ENCODE data around the gene FAN1.
"Not testable (repeated sequence)": the region's sequence is repeated elsewhere in the genome, so short reads cannot be mapped to it uniquely, and the experiment has no call there.

Gene FAN1

DNA sequence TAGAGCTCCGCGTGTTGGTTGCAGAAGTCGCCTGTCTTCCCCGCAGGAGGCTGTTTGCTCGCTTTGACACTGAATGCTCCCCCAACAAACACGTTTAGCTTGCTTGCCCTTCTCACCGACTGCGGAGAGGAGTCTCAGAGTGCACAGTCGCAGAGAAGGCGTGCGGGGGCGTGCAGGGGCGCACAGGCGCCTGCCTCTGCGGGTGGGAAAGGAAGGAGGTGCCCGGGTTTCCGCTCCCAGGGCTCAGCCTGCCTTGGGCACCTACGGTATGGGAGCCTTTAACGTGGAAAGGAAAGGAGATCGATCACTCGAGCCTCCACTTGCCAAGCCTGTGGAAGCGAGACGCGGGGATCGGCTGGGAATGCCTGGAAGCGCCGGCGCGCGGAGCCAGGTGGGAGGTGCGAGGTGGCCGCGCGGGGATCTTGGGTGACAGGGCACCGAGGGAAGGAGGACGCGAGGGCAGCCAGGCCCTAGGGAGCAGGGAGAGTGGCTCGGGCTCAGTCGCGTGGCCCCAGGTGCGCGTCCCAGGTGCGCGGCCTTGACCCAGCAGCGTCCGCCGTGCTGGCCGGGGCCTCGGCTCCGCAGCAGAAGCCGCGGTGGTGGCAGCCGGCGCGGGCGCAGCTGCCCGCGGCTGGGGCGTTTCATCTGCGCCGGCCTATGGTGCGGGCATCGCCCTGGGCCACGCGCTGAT lies at the start of gene FAN1:
FAN1 (plus strand) TSS at position 419 of the 691 bp plus-strand sequence. CDS start 749 bp downstream, outside the sequence.
- peak within 1 kb of the TSS; percentile 29 for H3K27ac ChIP-seq
- peak; percentile 43 for DNase-seq (ENCODE audit: low read depth, low spot score)

DNA sequence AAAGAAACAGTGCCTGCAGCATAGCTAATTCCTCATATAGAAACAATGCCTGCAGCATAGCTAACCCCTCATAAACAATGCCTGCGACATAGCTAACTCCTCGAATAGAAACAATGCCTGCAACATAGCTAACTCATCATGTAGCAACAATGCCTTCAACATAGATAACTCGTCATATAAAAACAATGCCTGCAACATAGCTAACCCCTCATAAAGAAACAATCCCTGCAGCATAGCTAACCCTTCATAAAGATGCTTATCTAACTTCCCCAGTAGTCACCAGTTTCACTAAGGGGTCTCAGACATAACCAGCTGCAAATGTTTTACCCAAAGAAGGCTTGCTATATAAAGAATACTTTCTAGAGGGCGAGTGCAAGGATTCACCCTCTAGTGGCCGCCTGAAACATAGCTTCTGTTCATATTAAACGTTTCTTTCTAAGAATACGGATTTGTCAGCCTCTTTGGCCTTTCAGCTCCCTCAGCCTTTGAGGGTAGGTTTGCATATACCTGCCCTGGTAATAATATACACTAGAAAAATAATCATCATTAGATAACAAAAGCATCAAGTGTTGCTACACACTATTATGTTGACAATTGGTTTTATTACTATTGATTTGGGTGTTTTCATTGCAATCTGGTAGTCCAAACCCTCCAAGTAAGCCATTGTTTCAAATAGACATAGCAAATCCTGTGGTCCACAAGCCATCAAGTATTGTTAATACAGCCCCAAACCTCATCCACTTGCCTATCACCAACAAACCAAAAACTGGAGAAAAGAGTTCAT lies 44.4 kb upstream of the FAN1 start:
- no peak for DNase-seq (ENCODE audit: low read depth, low spot score)
- H3K27ac ChIP-seq = no peak overlapping the region

DNA sequence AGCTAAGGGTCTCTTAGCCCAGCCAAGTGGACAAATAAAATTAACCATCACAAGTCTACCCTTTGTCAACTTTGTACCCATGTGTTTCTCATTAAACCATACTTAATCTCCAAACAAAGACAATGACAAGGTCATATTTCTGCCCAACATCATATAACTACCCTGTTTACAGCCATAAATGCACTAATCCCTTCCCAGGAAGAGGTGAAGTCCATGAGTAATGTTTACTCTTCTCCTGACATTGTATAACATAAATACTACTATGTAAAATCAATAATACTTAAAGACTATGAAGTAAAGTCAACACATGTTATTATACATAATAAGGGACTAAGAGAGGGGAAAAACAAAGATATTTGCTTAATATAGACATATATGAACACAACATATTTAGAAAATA lies 38.5 kb upstream of the FAN1 start:
- no peak for DNase-seq (ENCODE audit: low read depth, low spot score)
- no peak overlapping the region for H3K27ac ChIP-seq

DNA sequence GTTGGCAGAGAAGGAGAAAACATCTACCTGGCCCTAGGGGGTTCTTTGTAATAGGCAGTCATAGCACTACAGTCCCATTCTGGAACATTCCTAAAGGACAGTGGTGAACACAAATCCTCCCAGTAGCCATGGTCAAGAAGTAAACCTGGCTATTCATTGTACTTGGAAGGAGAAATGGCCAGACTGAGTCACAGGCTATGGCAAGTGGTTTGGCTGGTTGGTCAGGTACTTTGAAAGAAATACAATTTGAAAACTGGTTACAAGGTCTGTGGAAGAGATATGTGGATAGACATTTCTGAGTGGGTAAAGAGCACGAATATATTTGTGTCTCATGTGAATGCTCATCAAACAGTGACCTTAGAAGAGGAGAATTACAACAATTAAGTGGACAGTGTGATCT lies 33.0 kb upstream of the FAN1 start:
- no peak overlapping the region for H3K27ac ChIP-seq
- no peak for DNase-seq (ENCODE audit: low read depth, low spot score)

DNA sequence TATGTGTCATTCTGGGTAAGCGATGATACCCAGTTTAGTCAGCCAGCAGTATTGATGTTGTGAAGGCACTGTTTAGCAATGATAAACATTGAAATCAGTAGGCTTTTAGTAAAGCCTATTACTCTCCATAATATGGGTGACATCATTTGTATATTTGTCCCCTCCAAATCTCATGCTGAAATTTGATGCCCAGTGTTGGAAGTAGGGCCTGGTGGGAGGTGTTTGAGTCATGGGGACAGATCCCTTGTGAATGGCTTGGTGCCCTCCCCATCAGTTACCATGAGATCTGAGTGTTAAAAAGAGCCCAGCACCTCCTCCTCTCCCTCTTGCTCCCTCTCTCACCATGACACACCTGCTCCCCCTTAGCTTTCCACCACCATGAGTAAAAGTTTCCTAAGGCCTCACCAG lies 31.4 kb upstream of the FAN1 start:
- no peak for DNase-seq (ENCODE audit: low read depth, low spot score)
- no peak overlapping the region for H3K27ac ChIP-seq

DNA sequence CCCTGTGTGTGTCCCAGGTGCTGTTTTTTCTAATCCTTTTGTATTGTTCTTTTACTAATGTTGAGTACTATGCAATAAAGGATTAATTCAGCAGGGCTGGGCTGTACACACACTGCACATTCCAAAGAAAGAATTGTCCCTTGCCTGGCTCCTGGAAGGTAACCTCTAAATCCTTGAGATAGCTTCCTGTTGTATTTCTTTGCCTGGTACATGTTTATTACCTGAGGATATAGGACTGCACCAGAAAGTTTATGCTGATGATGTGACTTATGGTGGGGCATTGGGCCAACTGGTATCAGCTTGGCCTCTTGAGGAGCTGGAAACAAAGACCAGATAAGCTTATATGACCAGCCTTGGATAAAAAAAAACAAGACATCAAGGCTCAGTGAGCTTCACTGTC lies 26.6 kb upstream of the FAN1 start:
- no peak overlapping the region for H3K27ac ChIP-seq
- no peak for DNase-seq (ENCODE audit: low read depth, low spot score)

- no peak overlapping the region for H3K27ac ChIP-seq
- DNase-seq (ENCODE audit: low read depth, low spot score) = no peak
These were observed 25.2 kb upstream of the FAN1 start for GRCh38 chr15:30878515-30878914.

- no peak for DNase-seq (ENCODE audit: low read depth, low spot score)
- H3K27ac ChIP-seq = no peak overlapping the region
These were observed 20.8 kb upstream of the FAN1 start for GRCh38 chr15:30882849-30883433.

- not testable (repeated sequence) for H3K27ac ChIP-seq; DNase-seq (ENCODE audit: low read depth, low spot score)
These were observed 20.0 kb upstream of the FAN1 start for GRCh38 chr15:30883666-30884065.

GRCh38 chr15:30885814-30886213 lies 17.9 kb upstream of the FAN1 start:
- DNase-seq (ENCODE audit: low read depth, low spot score) = no peak
- H3K27ac ChIP-seq = no peak overlapping the region

- H3K27ac ChIP-seq = no peak overlapping the region
- no peak for DNase-seq (ENCODE audit: low read depth, low spot score)
These were observed 14.5 kb upstream of the FAN1 start for GRCh38 chr15:30889196-30889595.

- no peak overlapping the region for H3K27ac ChIP-seq
- DNase-seq (ENCODE audit: low read depth, low spot score) = no peak
These were observed 8.1 kb upstream of the FAN1 start for GRCh38 chr15:30895461-30896210.

- DNase-seq (ENCODE audit: low read depth, low spot score) = no peak
These were observed 7.5 kb upstream of the FAN1 start for GRCh38 chr15:30896211-30896606.

DNA sequence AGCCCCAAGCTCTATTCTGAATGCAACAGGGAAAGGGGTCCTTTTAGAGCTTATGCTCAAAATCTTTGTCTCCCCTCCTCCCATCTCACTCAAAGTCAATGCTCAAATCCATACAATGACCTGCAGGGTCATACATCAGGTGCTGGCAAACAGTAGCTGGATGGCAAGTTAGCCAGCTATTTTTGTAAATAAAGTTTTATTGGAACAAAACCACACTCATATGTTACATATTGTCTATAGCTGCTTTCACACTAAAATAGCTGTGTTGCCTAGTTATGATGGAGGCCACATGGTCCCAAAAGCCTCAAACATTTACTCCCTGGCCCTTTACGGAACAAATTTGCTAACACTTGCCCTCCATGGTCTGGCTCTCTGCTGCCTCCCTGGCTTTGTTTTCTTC lies 1.8 kb upstream of the FAN1 start:
- no peak for DNase-seq (ENCODE audit: low read depth, low spot score)
- H3K27ac ChIP-seq = no peak overlapping the region

More at GRCh38 chr15:30896211-30896606, 7.5 kb upstream of the FAN1 start:
- H3K27ac ChIP-seq = no peak overlapping the region

DNA sequence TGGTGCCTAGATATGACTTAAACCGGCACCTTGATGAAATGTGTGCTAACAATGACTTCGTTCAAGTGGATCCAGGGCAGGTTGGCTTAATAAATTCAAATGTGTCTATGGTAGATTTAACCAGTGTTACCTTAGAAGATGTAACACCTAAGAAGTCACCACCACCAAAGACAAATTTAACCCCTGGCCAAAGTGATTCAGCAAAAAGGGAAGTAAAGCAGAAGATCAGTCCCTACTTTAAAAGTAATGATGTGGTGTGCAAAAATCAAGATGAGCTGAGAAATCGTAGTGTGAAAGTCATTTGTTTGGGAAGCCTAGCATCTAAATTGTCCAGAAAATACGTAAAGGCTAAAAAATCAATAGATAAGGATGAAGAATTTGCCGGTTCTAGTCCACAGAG lies 1.1 kb downstream of the FAN1 start:
- no peak for DNase-seq (ENCODE audit: low read depth, low spot score)
- no peak overlapping the region for H3K27ac ChIP-seq

GRCh38 chr15:30905821-30906220 lies 2.1 kb downstream of the FAN1 start:
- H3K27ac ChIP-seq = no peak overlapping the region
- no peak for DNase-seq (ENCODE audit: low read depth, low spot score)

- H3K27ac ChIP-seq = no peak overlapping the region
- DNase-seq (ENCODE audit: low read depth, low spot score) = no peak
These were observed 2.7 kb downstream of the FAN1 start for GRCh38 chr15:30906366-30906765.

GRCh38 chr15:30913761-30914160 lies 10.0 kb downstream of the FAN1 start:
- no peak overlapping the region for H3K27ac ChIP-seq
- no peak for DNase-seq (ENCODE audit: low read depth, low spot score)

- DNase-seq (ENCODE audit: low read depth, low spot score) = no peak
- no peak overlapping the region for H3K27ac ChIP-seq
These were observed 13.3 kb downstream of the FAN1 start for GRCh38 chr15:30917013-30917412.

GRCh38 chr15:30917675-30918074 lies 14.0 kb downstream of the FAN1 start:
- DNase-seq (ENCODE audit: low read depth, low spot score) = no peak
- H3K27ac ChIP-seq = no peak overlapping the region

DNA sequence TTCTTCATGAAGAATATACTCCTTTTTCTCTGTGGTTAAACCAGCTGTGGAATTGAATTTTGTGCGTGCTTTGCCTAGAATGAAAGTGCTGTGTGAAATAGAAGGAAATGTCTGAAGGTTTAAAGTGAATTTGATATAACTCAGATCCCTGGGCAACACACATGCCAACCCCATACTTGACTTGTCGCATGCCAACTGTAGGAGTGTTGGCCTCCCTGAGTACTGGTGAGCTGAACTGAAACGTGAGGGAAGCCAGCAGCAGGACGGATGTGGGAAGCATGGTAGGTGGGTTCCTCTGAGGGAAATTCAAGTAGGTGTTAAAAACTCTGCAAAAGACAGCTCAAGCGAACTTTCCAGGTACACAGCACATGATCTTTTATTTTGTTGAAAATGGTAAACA lies 14.7 kb downstream of the FAN1 start:
- H3K27ac ChIP-seq = no peak overlapping the region
- DNase-seq (ENCODE audit: low read depth, low spot score) = no peak

All from epithelial cell of prostate (primary cell).